Fibroblast of lung (primary cell): ENCODE data around the gene TMEM163.

Source experiments
- CTCF ChIP-seq, 2 donors: IDR thresholded peaks in 1 of 2; conservative IDR thresholded peaks in 1 of 2; 1 replicate in 1 of 2; 2 replicates in 1 of 2; pipeline ENCODE4 v1.5.1; 2011 to 2012; ENCODE audit warnings: low read length in 2 of 2, control low read depth in 1 of 2, inconsistent platforms in 1 of 2, low read depth in 1 of 2, mild to moderate bottlenecking in 1 of 2
- EZH2 ChIP-seq: IDR thresholded peaks from 2 replicates; pipeline ENCODE4 v1.5.1; 2012; ENCODE audit warnings: low read length, control low read depth, mild to moderate bottlenecking; ENCODE audit errors: missing control alignments

- TF ChIP-seq CTCF (conservative IDR thresholded peaks at IDR 0.05 in 1 of 2, IDR thresholded peaks at IDR 0.05 in 1 of 2; ENCODE audit: low read depth in 1 of 2, low read length in 2 of 2) (no peak), EZH2 (no peak)
Observed at GRCh38 chr2:134501476-134502091, 217.2 kb downstream of the TMEM163 start.
